ENCODE data around the gene PRKX. TPM values are rescaled to one million over a fixed set of nuclear protein-coding genes. Genes with fewer than 3 reads are reported as not detected.
"Not testable (repeated sequence)": the region's sequence is repeated elsewhere in the genome, so short reads cannot be mapped to it uniquely, and the experiment has no call there.

PRKX gene
- total and polyA plus RNA-seq, 2 of the 8 experiments (the other 6 are each of a cell fraction or from before 2014, with no cell fraction given), result 19.4 to 55.3 TPM

DNA sequence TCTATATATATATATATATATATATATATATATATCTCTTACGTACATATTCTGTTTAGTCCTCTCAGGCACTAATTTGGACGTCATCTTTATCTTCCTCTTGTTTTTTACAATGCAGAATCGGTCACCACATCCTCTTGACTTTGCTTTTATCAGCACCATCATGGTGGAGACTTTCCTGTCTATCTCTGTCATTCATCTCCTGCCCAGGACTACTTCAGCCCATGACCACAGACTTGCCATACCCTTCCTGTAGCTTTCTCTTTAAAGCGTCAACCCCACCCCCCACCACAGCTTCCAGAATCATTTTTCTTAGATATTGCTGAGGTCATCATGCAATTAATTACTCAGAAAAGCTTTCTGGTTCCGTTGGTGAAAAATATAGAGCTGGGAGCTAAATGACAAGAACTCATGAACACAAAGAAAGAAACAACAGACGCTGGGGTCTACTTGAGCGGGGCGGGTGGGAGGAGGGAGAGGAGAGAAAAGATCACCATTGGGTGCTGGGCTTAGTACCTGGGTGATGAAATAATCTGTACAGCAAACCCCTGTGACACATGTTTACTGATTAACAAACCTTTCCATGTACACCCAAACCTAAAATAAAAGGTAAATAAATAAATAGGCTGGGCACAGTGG lies 30.5 kb upstream of the PRKX start (continued):
- no peak for TF ChIP-seq GABPA (IDR thresholded peaks at IDR 0.05; ENCODE audit: borderline replicate concordance, insufficient read depth, low read length)
- no peak for TF ChIP-seq SRF (IDR thresholded peaks at IDR 0.05; ENCODE audit: low read depth, low read length)
- no peak for TF ChIP-seq MAFK (IDR thresholded peaks at IDR 0.05; ENCODE audit: low read depth, low read length)
- TF ChIP-seq POLR2A (IDR thresholded peaks at IDR 0.05; ENCODE audit: control extremely low read depth in 1 of 2, low read depth in 2 of 2, low read length in 2 of 2), result no peak

DNA sequence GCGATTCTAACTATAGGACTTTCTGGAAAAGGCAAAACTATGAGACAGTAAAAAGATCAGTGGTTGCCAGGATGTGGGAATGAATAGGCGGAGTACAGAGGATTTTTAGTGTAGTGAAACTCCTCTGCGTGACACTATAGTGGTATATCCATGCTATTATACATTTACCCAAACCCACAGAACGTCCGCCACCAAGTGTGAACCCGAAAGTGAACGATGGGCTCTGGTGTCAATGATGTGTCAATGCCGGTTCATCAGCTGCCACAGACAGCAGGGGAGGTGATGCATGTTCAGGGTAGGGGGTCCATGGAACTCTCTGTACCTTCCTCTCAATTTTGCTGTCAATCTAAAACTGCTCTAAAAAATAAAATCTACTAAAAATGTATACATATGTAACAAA lies 27.5 kb upstream of the PRKX start:
- H2BK20ac ChIP-seq (ENCODE audit: low read length); DNase-seq (ENCODE audit: low read depth in 1 of 2, low spot score in 2 of 2); H3K4me2 ChIP-seq (ENCODE audit: insufficient read depth in 1 of 2, low read depth in 2 of 2, low read length in 2 of 2); H3K56ac ChIP-seq (replicated peaks; ENCODE audit: insufficient read length, low read depth, low read length); H3K23ac ChIP-seq (ENCODE audit: insufficient read length); H3K18ac ChIP-seq (ENCODE audit: extremely low read depth, low read length); H3K9ac ChIP-seq (replicated peaks in 1 of 4; ENCODE audit: extremely low read depth in 1 of 4, low read depth in 3 of 4, low read length in 3 of 4); H2AK5ac ChIP-seq (ENCODE audit: low read depth, low read length); H3K23me2 ChIP-seq (ENCODE audit: low read depth, low read length); H3K79me2 ChIP-seq (ENCODE audit: control insufficient read depth in 1 of 2, insufficient read depth in 2 of 2, low read length in 2 of 2); CTCF ChIA-PET (ENCODE audit: partially characterized antibody); H4K8ac ChIP-seq (ENCODE audit: extremely low read depth, insufficient read depth, low read length); H3K14ac ChIP-seq (ENCODE audit: insufficient read length); FAIRE-seq; H4K91ac ChIP-seq (replicated peaks; ENCODE audit: insufficient read length, low read length); H2BK5ac ChIP-seq (ENCODE audit: low read depth, low read length); H2BK120ac ChIP-seq (replicated peaks; ENCODE audit: low read depth, low read length); H2BK15ac ChIP-seq (ENCODE audit: low read length); H2AFZ ChIP-seq (ENCODE audit: low read length); H3K36me3 ChIP-seq (ENCODE audit: control insufficient read depth in 2 of 4, insufficient read depth in 4 of 4, low read length in 3 of 4); H2BK12ac ChIP-seq (ENCODE audit: low read depth, low read length); POLR2A ChIA-PET (ENCODE audit: partially characterized antibody); H3K4ac ChIP-seq (replicated peaks; ENCODE audit: insufficient read length, low read depth, low read length); H3K79me1 ChIP-seq (ENCODE audit: low read depth, low read length); H4K20me1 ChIP-seq (replicated peaks in 1 of 2; ENCODE audit: control insufficient read depth in 1 of 2, insufficient read depth in 2 of 2, low read length in 2 of 2); H3K27ac ChIP-seq (ENCODE audit: low read depth, low read length); H4K5ac ChIP-seq (ENCODE audit: insufficient read length, low read depth, low read length); H3K4me1 ChIP-seq (replicated peaks in 1 of 4; ENCODE audit: control insufficient read depth in 3 of 4, insufficient read depth in 4 of 4, low read length in 3 of 4); H3K27me3 ChIP-seq (replicated peaks in 1 of 4; ENCODE audit: control insufficient read depth in 3 of 4, extremely low read depth in 1 of 4, insufficient read depth in 3 of 4, low read length in 3 of 4); H3K4me3 ChIP-seq (ENCODE audit: extremely low read depth in 1 of 4, insufficient read depth in 2 of 4, low read depth in 3 of 4, low read length in 4 of 4); H3K9me3 ChIP-seq (ENCODE audit: insufficient read depth in 2 of 2, low read depth in 1 of 2, low read length in 1 of 2): not testable (repeated sequence)
- 97% methylated on average over 8 of the region's 8 CpGs; no CpG with 5 or more reads in 1 of the 2 experiments for WGBS, 2 experiments (ENCODE audit: extremely low coverage in 1 of 2, insufficient coverage in 1 of 2, insufficient read length in 1 of 2, insufficient replicate concordance in 2 of 2, low coverage in 1 of 2, low lambda C conversion rate in 2 of 2, missing lambda C conversion rate in 1 of 2)
